K562 (cell line): Measurements from ENCODE around the gene KIF20B. TPM values are rescaled to one million over a fixed set of nuclear protein-coding genes. Genes with fewer than 3 reads are reported as not detected.

ENCODE experiments used
- ATAC-seq: fragments of 200-7000 bp; cut with Tn5 transposase; 3 replicates; pipeline ENCODE4 v1.9.1; 2020; ENCODE audit warnings: moderate library complexity
- BruUV-seq: library from RNA; stranded (reverse); fragments of 400-500 nt; replicated peaks from 2 replicates; lab custom pipeline; 2021; lab: Mats Ljungman, UMichigan
- CTCF ChIA-PET: fragments of 300-600 bp; formaldehyde crosslinking; extraction: SDS; loops from one replicate; lab custom pipeline; 2021; ENCODE audit warnings: low intra/inter-chr PET ratio; lab: Yijun Ruan, JAX
- POLR2A ChIA-PET: fragments of 300-600, 350-650 bp; sonication (Branson Sonifier 250); formaldehyde crosslinking; extraction: SDS; loops from one replicate; lab custom pipeline; 2021; ENCODE audit warnings: antibody characterized with exemption, inconsistent platforms; lab: Yijun Ruan, JAX
- DNase-seq, 4 experiments: peaks; one replicate each; pipeline versions ENCODE4 v3.0.0 to v3.0.0-alpha.2; 2011 to 2018; ENCODE audit warnings: low spot score in 3 of 4, mixed read lengths in 3 of 4; ENCODE audit errors: extremely low read depth in 1 of 4
- FAIRE-seq: peaks from 2 replicates; lab custom pipeline; 2011; peaks lifted over from hg19 to GRCh38; lab: Jason Lieb, UNC
- H2AFZ ChIP-seq: 2 replicates; pipeline ENCODE4 v1.6.0; 2011; ENCODE audit warnings: low read depth, low read length, control low read depth, inconsistent platforms
- H3K27ac ChIP-seq: fragments of 200-600 bp; 3 replicates; pipeline ENCODE4 v1.8.0; 2011; ENCODE audit warnings: low read depth, mild to moderate bottlenecking, control low read depth, inconsistent platforms, low read length, moderate library complexity, mixed read lengths; ENCODE audit errors: extremely low read depth
- H3K27me3 ChIP-seq, 2 experiments: fragments of 300-600 bp in 1 of 2; 2 replicates in 1 of 2; 3 replicates in 1 of 2; pipeline versions ENCODE4 v1.6.0 to v1.8.0; 2011; ENCODE audit warnings: inconsistent platforms in 2 of 2, low read length in 2 of 2, mild to moderate bottlenecking in 1 of 2, mixed read lengths in 1 of 2, moderate library complexity in 1 of 2; ENCODE audit not compliant: control insufficient read depth in 2 of 2, insufficient read depth in 2 of 2
- H3K36me3 ChIP-seq: fragments of 300-600 bp; 3 replicates; pipeline ENCODE4 v1.8.0; 2011; ENCODE audit warnings: mild to moderate bottlenecking, low read length, inconsistent platforms; ENCODE audit not compliant: control insufficient read depth, insufficient read depth
- H3K4me1 ChIP-seq, 2 experiments: fragments of 200-600 bp in 1 of 2; replicated peaks in 1 of 2; 2 replicates in 1 of 2; 3 replicates in 1 of 2; pipeline versions ENCODE4 v1.5.1 to v1.8.0; 2011; ENCODE audit warnings: inconsistent platforms in 2 of 2, low read length in 2 of 2, mild to moderate bottlenecking in 1 of 2, mixed read lengths in 1 of 2, moderate library complexity in 1 of 2; ENCODE audit not compliant: control insufficient read depth in 2 of 2, insufficient read depth in 2 of 2
- H3K4me2 ChIP-seq: 2 replicates; pipeline ENCODE4 v1.6.1; 2011; ENCODE audit warnings: low read length, control low read depth, inconsistent platforms, mixed read lengths; ENCODE audit not compliant: insufficient read depth
- H3K4me3 ChIP-seq: fragments of 200-600 bp; sonication (generic), shearing (Covaris generic); 2 replicates; pipeline ENCODE4 v1.5.1; 2016; ENCODE audit warnings: control low read depth, inconsistent platforms
- H3K79me2 ChIP-seq: fragments of 200-600 bp; 3 replicates; pipeline ENCODE4 v1.8.0; 2011; ENCODE audit warnings: low read length, inconsistent platforms; ENCODE audit not compliant: control insufficient read depth, insufficient read depth
- H3K9ac ChIP-seq, 2 experiments: 2 replicates each; pipeline versions ENCODE4 v1.6.0 to v1.6.1; 2011; ENCODE audit warnings: low read depth in 2 of 2, low read length in 2 of 2, control low read depth in 1 of 2, inconsistent platforms in 1 of 2, mild to moderate bottlenecking in 1 of 2, mixed read lengths in 1 of 2; ENCODE audit not compliant: insufficient read depth in 1 of 2
- H3K9me1 ChIP-seq: one replicate; pipeline ENCODE4 v1.6.0; 2011; ENCODE audit warnings: inconsistent platforms, mild to moderate bottlenecking, low read length, moderate library complexity; ENCODE audit not compliant: control insufficient read depth, insufficient read depth
- H3K9me3 ChIP-seq: replicated peaks from 2 replicates; pipeline ENCODE4 v1.5.1; 2011; ENCODE audit warnings: low read depth, low read length, inconsistent platforms; ENCODE audit not compliant: control insufficient read depth, insufficient read depth
- H4K20me1 ChIP-seq: replicated peaks from 2 replicates; pipeline ENCODE4 v1.6.1; 2011; ENCODE audit warnings: low read length, inconsistent platforms, mixed read lengths; ENCODE audit not compliant: control insufficient read depth, insufficient read depth
- CHD2 ChIP-seq: IDR thresholded peaks from 2 replicates; pipeline ENCODE4 v1.6.1; 2011; ENCODE audit warnings: low read depth, low read length
- CSDE1 ChIP-seq, 2 experiments: fragments of 450-650 bp; IDR thresholded peaks; 2 replicates each; pipeline ENCODE4 v1.6.1; 2016; ENCODE audit warnings: mild to moderate bottlenecking in 1 of 2
- CXXC5 ChIP-seq: fragments of 250-450 bp; sonication (Bioruptor Pico); IDR thresholded peaks from 2 replicates; pipeline ENCODE4 v1.8.0; 2022; ENCODE audit warnings: inconsistent platforms, mild to moderate bottlenecking, moderate library complexity
- ERF ChIP-seq: fragments of 450-650 bp; formaldehyde crosslinking; IDR thresholded peaks from 2 replicates; pipeline ENCODE4 v1.4.0; 2020; ENCODE audit warnings: mild to moderate bottlenecking, mixed read lengths
- MTF1 ChIP-seq: fragments of 250-450 bp; sonication (Bioruptor Pico); IDR thresholded peaks from 2 replicates; pipeline ENCODE4 v1.9.0; 2021; ENCODE audit warnings: moderate library complexity, mild to moderate bottlenecking, inconsistent platforms, borderline replicate concordance
- NFE2L1 ChIP-seq: fragments of 450-650 bp; IDR thresholded peaks from 2 replicates; pipeline ENCODE4 v1.6.1; 2016; ENCODE audit warnings: missing genetic modification characterization, low read depth, mild to moderate bottlenecking, missing compliant biosample characterization, moderate library complexity, borderline replicate concordance
- SIRT6 ChIP-seq: IDR thresholded peaks from one replicate; pipeline ENCODE4 v1.6.1; 2012; ENCODE audit warnings: low read depth, mild to moderate bottlenecking, control low read depth, inconsistent platforms, low read length, moderate library complexity
- SNRNP70 ChIP-seq: fragments of 200-400 bp; formaldehyde crosslinking; optimal IDR thresholded peaks from 2 replicates; pipeline ENCODE3; 2017; ENCODE audit warnings: low read depth, low read length
- TARDBP ChIP-seq: fragments of 450-650 bp; IDR thresholded peaks from 2 replicates; pipeline ENCODE4 v1.6.1; 2016
- ZBTB1 ChIP-seq: sonication (generic); formaldehyde crosslinking; IDR thresholded peaks from 2 replicates; pipeline ENCODE4 v1.8.1; 2023; ENCODE audit warnings: missing genetic modification reagents, low read depth, mild to moderate bottlenecking, borderline replicate concordance
- ZKSCAN1 ChIP-seq: fragments of 150-350 bp; IDR thresholded peaks from 2 replicates; pipeline ENCODE4 v1.6.1; 2016; ENCODE audit warnings: low read depth, low read length
- ZNF146 ChIP-seq: IDR thresholded peaks from one replicate; pipeline ENCODE4 v1.6.1; 2018; ENCODE audit warnings: missing compliant biosample characterization; ENCODE audit not compliant: unreplicated experiment
- ZNF347 ChIP-seq: fragments of 450-650 bp; formaldehyde crosslinking; IDR thresholded peaks from 2 replicates; pipeline ENCODE4 v1.4.0; 2020; ENCODE audit warnings: low read depth, mild to moderate bottlenecking, moderate library complexity
- ZNF589 ChIP-seq: fragments of 200-800 bp; sonication (Bioruptor generic); IDR thresholded peaks from 2 replicates; pipeline ENCODE4 v1.6.1; 2016; ENCODE audit warnings: low read depth, missing genetic modification characterization, missing compliant biosample characterization
- ZNF717 ChIP-seq: fragments of 250-450 bp; sonication (Bioruptor Pico); IDR thresholded peaks from 2 replicates; pipeline ENCODE4 v1.5.0; 2021
- ZNF76 ChIP-seq: fragments of 250-450 bp; sonication (Bioruptor Pico); IDR thresholded peaks from 2 replicates; pipeline ENCODE4 v1.4.0; 2020; ENCODE audit warnings: mild to moderate bottlenecking, moderate library complexity, borderline replicate concordance
- whole genome bisulfite sequencing: fragments of 100-300 bp; shearing (Covaris generic); methylation state at CpG from one replicate; pipeline ENCODE4 v1.1.6; 2016; ENCODE audit warnings: low coverage, mixed read lengths; ENCODE audit not compliant: insufficient coverage; ENCODE audit errors: missing lambda C conversion rate; 5-methylcytosine and 5-hydroxymethylcytosine counted together
- in situ Hi-C: fragments of 300-500 bp; cut with MboI; formaldehyde crosslinking; loops from 4 replicates; pipeline ENCODE4 v1.15.0; 2018; ENCODE audit warnings: inconsistent platforms, mixed read lengths
- intact Hi-C: fragments of 100-400 bp; cut with micrococcal nuclease; formaldehyde crosslinking; loops from 2 replicates; pipeline ENCODE4 v1.14.2; 2022
- polyA plus RNA-seq, 8 experiments: library from polyadenylated mRNA; depleted of rRNA in 4 of 8; stranded (reverse) in 5 of 8; unstranded in 3 of 8; fragments of >200 nt; fragmentation: Nextera tagmentation in 2 of 8; fragmentation: Illumina TruSeq in 1 of 8; extraction: Ambion mirVana in 2 of 8; extraction: Trizol in 1 of 8; gene quantifications; 2 replicates each; pipeline versions ENCODE4 v1.2.1 to v1.2.3, GENCODE V29; 2011 to 2014; ENCODE audit warnings: inconsistent platforms in 1 of 8, missing spikeins in 1 of 8
- total RNA-seq, 7 experiments: library from RNA; depleted of rRNA in 6 of 7; stranded (reverse); fragments of >200 nt in 6 of 7; fragmentation: Illumina TruSeq in 2 of 7; extraction: Trizol in 2 of 7; gene quantifications; 2 replicates each; pipeline versions ENCODE4 v1.2.1 to v1.2.3, GENCODE V29; 2011 to 2021; ENCODE audit warnings: low replicate concordance in 1 of 7
- TF ChIP-seq, protein P1 (sequence below): fragments of 450-650 bp; formaldehyde crosslinking; IDR thresholded peaks from 2 replicates; pipeline ENCODE4 v1.4.0; 2022; ENCODE audit warnings: mild to moderate bottlenecking, moderate library complexity

Gene KIF20B
- total and polyA plus RNA-seq, 9 of the 15 experiments (the other 6 are each of a cell fraction or from before 2014, with no cell fraction given) = 18.6 to 56.5 (median 32.9) TPM

DNA sequence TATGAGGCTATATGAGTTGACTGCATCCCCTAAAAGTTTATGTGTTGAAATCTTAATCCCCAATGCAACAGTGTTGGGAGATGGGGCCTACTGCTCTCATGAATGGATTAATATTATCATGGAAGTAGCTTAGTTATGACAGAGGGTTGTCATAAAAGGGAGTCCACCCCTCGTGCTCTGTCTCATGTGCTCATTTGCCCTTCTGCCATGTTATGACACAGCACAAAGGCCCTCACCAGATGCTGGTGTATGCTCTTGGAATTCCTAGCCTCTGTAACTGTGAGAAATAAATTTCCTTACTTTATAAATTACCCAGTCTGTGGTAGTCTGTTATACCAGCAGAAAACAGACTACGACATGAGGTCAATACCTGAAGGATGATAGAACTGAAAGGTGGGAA is 38.8 kb upstream of the KIF20B start:
- H3K79me2 ChIP-seq = no peaks in the 10 kb centered on the region
- DNase-seq (no peak), FAIRE-seq (no peak), ATAC-seq (no peak)
- H3K9me3 ChIP-seq = no peaks in the 10 kb centered on the region
- no peak overlapping the region for H3K9ac ChIP-seq
- no peaks in the 10 kb centered on the region for H3K27me3 ChIP-seq
- WGBS = 19% methylated on average over 2 of the region's 2 CpGs
- no peak overlapping the region for H3K4me3 ChIP-seq
- no peaks in the 10 kb centered on the region for H4K20me1 ChIP-seq
- CTCF ChIA-PET = no interaction called here
- H3K9me1 ChIP-seq = no peaks in the 10 kb centered on the region
- H2AFZ ChIP-seq = no peak overlapping the region
- H3K27ac ChIP-seq = no peak overlapping the region
- no peaks in the 10 kb centered on the region for H3K36me3 ChIP-seq
- no peaks in the 10 kb centered on the region for H3K4me1 ChIP-seq
- intact Hi-C loops (no loop called here), in situ Hi-C loops (no loop called here)
- no TSS peak for BruUV-seq
- POLR2A ChIA-PET = interaction anchor here (0.6 kb wide), 2 partner anchors 14 to 116 kb away, joined by 3 read pairs; no protein-coding TSS in a partner anchor
- H3K4me2 ChIP-seq = no peak overlapping the region
- TF ChIP-seq ZNF347 (CRISPR knock-in tag) (no peak), ZNF76 (CRISPR knock-in tag) (no peak), ZNF589 (CRISPR knock-in tag) (no peak), SNRNP70 (no peak), ZNF146 (no peak), CSDE1 (IDR thresholded peaks at IDR 0.05) (no peak), NFE2L1 (tag) (no peak), CXXC5 (CRISPR knock-in tag) (no peak), ZBTB1 (CRISPR knock-in tag) (no peak), SIRT6 (no peak), CHD2 (no peak), ZKSCAN1 (no peak), TARDBP (no peak), ZNF717 (CRISPR knock-in tag) (no peak), ERF (CRISPR knock-in tag) (no peak), MTF1 (CRISPR knock-in tag) (no peak)
- TF ChIP-seq, protein P1, sequence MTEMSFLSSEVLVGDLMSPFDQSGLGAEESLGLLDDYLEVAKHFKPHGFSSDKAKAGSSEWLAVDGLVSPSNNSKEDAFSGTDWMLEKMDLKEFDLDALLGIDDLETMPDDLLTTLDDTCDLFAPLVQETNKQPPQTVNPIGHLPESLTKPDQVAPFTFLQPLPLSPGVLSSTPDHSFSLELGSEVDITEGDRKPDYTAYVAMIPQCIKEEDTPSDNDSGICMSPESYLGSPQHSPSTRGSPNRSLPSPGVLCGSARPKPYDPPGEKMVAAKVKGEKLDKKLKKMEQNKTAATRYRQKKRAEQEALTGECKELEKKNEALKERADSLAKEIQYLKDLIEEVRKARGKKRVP (CRISPR knock-in tag) = no peak
